ENCODE data around the gene PRUNE1.

The PRUNE1 gene

DNA sequence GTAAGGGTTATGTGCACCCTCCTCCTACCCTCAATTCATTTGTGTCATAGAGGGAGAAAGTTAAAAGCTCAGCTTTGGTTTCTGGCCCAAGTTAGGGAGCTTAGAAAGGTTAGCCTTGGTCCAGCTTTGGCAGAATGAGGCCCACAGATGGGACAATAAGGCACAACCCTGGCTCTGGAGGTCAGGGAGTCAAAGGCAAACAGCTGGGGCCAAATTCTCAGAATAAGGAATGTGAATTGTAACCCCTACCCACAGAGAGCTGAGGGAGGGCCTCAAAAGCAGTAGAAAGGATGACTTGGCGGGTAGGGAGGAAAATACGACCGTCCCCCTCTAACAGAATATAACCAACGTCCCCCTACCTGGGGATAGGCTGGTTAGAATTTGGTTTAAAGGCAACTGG is 42.6 kb upstream of the PRUNE1 start:
- DNase-seq = no peak
- in situ Hi-C loops (cut with HindIII; ENCODE audit: low pct_ligation_motif_present, low sequenced_read_pairs) = no loop called here
- no peaks in the 10 kb centered on the region for H3K27me3 ChIP-seq (replicated peaks)
- no peak for TF ChIP-seq CTCF (IDR thresholded peaks at IDR 0.05; ENCODE audit: low read depth, low read length, missing control alignments)
- H3K27ac ChIP-seq = no peak overlapping the region
- H3K36me3 ChIP-seq (replicated peaks) = peaks cover 80% of the 10 kb centered on the region
- H3K4me3 ChIP-seq (ENCODE audit: low read depth, low read length) = no peak overlapping the region

GRCh38 chr1:150966011-150966410 is 42.2 kb upstream of the PRUNE1 start:
- no peak for DNase-seq
- Histone ChIP-seq H3K27me3 (replicated peaks) (no peaks in the 10 kb centered on the region), H3K36me3 (replicated peaks) (peaks cover 76% of the 10 kb centered on the region), H3K27ac (no peak overlapping the region), H3K4me3 (ENCODE audit: low read depth, low read length) (no peak overlapping the region)
- TF ChIP-seq CTCF (IDR thresholded peaks at IDR 0.05; ENCODE audit: low read depth, low read length, missing control alignments) = no peak
- in situ Hi-C loops (cut with HindIII; ENCODE audit: low pct_ligation_motif_present, low sequenced_read_pairs) = no loop called here

DNA sequence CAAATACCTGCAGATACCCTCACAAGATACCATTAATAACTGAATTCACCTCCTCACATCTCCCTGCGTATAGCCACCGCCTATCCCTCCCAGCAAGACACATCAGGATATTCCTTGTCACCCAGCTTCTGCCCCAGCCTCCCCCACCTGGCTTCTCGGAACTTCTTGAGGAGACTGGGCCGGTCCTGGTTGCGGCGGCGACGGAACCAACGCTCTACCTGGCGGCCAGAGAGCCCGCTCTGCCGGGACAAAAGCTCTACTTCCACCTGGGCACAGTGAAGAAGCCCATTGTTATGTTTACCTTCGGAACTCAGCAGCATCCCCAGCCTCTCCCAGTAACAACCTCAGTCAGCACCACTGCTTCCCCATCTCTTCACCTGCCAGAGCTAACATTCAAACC is 40.3 kb upstream of the PRUNE1 start:
- Histone ChIP-seq H3K27me3 (replicated peaks) (no peaks in the 10 kb centered on the region), H3K4me3 (ENCODE audit: low read depth, low read length) (no peak overlapping the region), H3K27ac (no peak overlapping the region), H3K36me3 (replicated peaks) (peaks cover 60% of the 10 kb centered on the region)
- TF ChIP-seq CTCF (IDR thresholded peaks at IDR 0.05; ENCODE audit: low read depth, low read length, missing control alignments) = no peak
- in situ Hi-C loops (cut with HindIII; ENCODE audit: low pct_ligation_motif_present, low sequenced_read_pairs) = no loop called here
- DNase-seq = no peak

DNA sequence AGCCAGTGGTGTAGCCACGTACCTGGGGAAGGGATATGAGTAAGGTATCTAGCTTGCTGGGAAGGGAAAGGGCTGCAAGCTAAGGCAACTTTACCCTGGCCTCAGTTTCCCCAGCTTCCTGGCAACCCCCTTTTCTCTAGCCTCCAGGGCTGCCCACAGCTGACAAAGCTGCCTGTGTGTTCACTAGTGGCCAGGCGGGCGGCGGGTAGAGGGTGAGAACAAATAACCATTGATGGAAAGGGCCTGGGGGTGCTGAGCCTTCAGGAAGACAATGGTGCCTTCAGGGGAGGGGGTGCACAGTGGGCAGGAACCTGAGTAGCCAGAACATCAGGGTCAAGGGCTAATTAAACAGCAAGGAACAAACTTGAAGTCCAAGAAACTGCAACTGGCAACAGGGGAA is 39.8 kb upstream of the PRUNE1 start:
- Histone ChIP-seq H3K4me3 (ENCODE audit: low read depth, low read length) (no peak overlapping the region), H3K27ac (no peak overlapping the region), H3K27me3 (replicated peaks) (no peaks in the 10 kb centered on the region), H3K36me3 (replicated peaks) (peaks cover 54% of the 10 kb centered on the region)
- in situ Hi-C loops (cut with HindIII; ENCODE audit: low pct_ligation_motif_present, low sequenced_read_pairs) = no loop called here
- no peak for DNase-seq
- no peak for TF ChIP-seq CTCF (IDR thresholded peaks at IDR 0.05; ENCODE audit: low read depth, low read length, missing control alignments)

- TF ChIP-seq CTCF (IDR thresholded peaks at IDR 0.05; ENCODE audit: low read depth, low read length, missing control alignments) = no peak
Observed at GRCh38 chr1:150969626-150970025, 38.6 kb upstream of the PRUNE1 start.

DNA sequence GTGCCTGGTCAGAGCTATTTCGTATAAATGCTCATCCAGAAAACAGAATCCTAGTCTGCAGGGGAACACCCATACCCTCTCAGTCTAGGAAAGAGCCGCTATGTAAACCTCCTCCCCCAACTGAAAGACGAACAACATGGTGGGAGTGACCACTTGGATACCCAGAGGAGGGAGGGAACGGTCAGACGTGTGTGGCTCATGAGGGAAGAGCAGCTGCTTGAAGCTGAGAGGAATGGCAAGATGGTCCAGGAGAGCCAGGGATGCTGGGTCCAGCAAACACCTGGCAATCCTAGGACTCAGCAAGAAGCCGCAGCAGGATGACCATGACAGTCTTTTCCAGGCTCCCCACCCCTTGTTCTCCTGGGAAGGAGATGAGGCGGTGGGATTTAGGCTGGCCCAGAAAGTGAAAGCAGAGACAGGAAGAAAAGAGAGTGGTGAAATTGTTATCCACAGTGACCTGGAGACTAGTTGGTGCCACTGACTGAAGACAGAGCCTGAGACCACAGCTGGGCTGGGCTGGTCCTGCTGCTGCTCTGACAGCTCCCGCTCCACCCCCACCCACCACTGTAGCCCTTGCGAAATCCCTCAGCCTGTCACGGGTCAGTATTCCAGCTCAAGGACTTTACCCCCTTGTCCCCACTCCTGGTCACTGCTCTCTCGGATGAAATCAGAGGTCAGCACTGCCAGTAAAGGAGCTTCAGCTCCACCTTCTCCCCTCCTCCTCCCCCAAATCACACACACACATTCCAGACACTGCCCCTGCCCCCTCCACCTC is 37.3 kb upstream of the PRUNE1 start:
- H3K27ac ChIP-seq = no peak overlapping the region
- in situ Hi-C loops (cut with HindIII; ENCODE audit: low pct_ligation_motif_present, low sequenced_read_pairs) = no loop called here
- H3K36me3 ChIP-seq (replicated peaks) = peaks cover 32% of the 10 kb centered on the region
- H3K27me3 ChIP-seq (replicated peaks) = no peaks in the 10 kb centered on the region
- no peak for DNase-seq
- peak overlapping the region; percentile 5 for H3K4me3 ChIP-seq (ENCODE audit: low read depth, low read length)
- no peak for TF ChIP-seq CTCF (IDR thresholded peaks at IDR 0.05; ENCODE audit: low read depth, low read length, missing control alignments)

More at GRCh38 chr1:150969626-150970025, 38.6 kb upstream of the PRUNE1 start:
- no peaks in the 10 kb centered on the region for H3K27me3 ChIP-seq (replicated peaks)
- H3K36me3 ChIP-seq (replicated peaks) = peaks cover 43% of the 10 kb centered on the region
- H3K4me3 ChIP-seq (ENCODE audit: low read depth, low read length) = no peak overlapping the region
- no peak for DNase-seq
- H3K27ac ChIP-seq = no peak overlapping the region
- in situ Hi-C loops (cut with HindIII; ENCODE audit: low pct_ligation_motif_present, low sequenced_read_pairs) = no loop called here
